Measurements from ENCODE around the gene PSAPL1. TPM values are rescaled to one million over a fixed set of nuclear protein-coding genes. Genes with fewer than 3 reads are reported as not detected.

PSAPL1 gene
- total RNA-seq, 3 donors from 2014 or later = not detected

- ATAC-seq (no peak), DNase-seq (no peak)
- Mint-ChIP-seq H3K4me1 (ENCODE audit: low read depth) (no peaks in the 10 kb centered on the region), H3K4me3 (no peak overlapping the region), H3K36me3 (ENCODE audit: insufficient read depth) (no peaks in the 10 kb centered on the region), H3K27me3 (ENCODE audit: low read depth) (peaks cover 24% of the 10 kb centered on the region), H3K9me3 (peaks cover 21% of the 10 kb centered on the region)
These were observed 22.7 kb downstream of the PSAPL1 start for GRCh38 chr4:7411896-7412553.

- ATAC-seq (no peak), DNase-seq (no peak)
- Mint-ChIP-seq H3K27me3 (ENCODE audit: low read depth) (peaks cover 28% of the 10 kb centered on the region), H3K36me3 (ENCODE audit: insufficient read depth) (no peaks in the 10 kb centered on the region), H3K4me1 (ENCODE audit: low read depth) (no peaks in the 10 kb centered on the region), H3K4me3 (no peak overlapping the region), H3K9me3 (peaks cover 26% of the 10 kb centered on the region)
These were observed 23.2 kb downstream of the PSAPL1 start for GRCh38 chr4:7411491-7411890.

GRCh38 chr4:7410446-7410845 lies 24.3 kb downstream of the PSAPL1 start:
- no peak for ATAC-seq

GRCh38 chr4:7408166-7408565 lies 26.6 kb downstream of the PSAPL1 start:
- peaks cover 20% of the 10 kb centered on the region for H3K27me3 Mint-ChIP-seq (ENCODE audit: low read depth)
- H3K4me1 Mint-ChIP-seq (ENCODE audit: low read depth) = no peaks in the 10 kb centered on the region
- DNase-seq = no peak
- H3K9me3 Mint-ChIP-seq = peaks cover 27% of the 10 kb centered on the region
- ATAC-seq = no peak
- no peaks in the 10 kb centered on the region for H3K36me3 Mint-ChIP-seq (ENCODE audit: insufficient read depth)
- H3K4me3 Mint-ChIP-seq = no peak overlapping the region

More at GRCh38 chr4:7410446-7410845, 24.3 kb downstream of the PSAPL1 start:
- Mint-ChIP-seq H3K4me3 (no peak overlapping the region), H3K36me3 (ENCODE audit: insufficient read depth) (no peaks in the 10 kb centered on the region), H3K27me3 (ENCODE audit: low read depth) (peaks cover 28% of the 10 kb centered on the region), H3K9me3 (peaks cover 27% of the 10 kb centered on the region), H3K4me1 (ENCODE audit: low read depth) (no peaks in the 10 kb centered on the region)
- DNase-seq = no peak

- Mint-ChIP-seq H3K4me3 (no peak overlapping the region), H3K36me3 (ENCODE audit: insufficient read depth) (no peaks in the 10 kb centered on the region), H3K27me3 (ENCODE audit: low read depth) (peaks cover 23% of the 10 kb centered on the region), H3K9me3 (peaks cover 18% of the 10 kb centered on the region), H3K4me1 (ENCODE audit: low read depth) (no peaks in the 10 kb centered on the region)
- ATAC-seq (no peak), DNase-seq (no peak)
These were observed 31.7 kb downstream of the PSAPL1 start for GRCh38 chr4:7403001-7403400.

- H3K9me3 Mint-ChIP-seq = peaks cover 13% of the 10 kb centered on the region
- no peak for DNase-seq
- H3K36me3 Mint-ChIP-seq (ENCODE audit: insufficient read depth) = no peaks in the 10 kb centered on the region
- no peak overlapping the region for H3K4me3 Mint-ChIP-seq
- peaks cover 23% of the 10 kb centered on the region for H3K27me3 Mint-ChIP-seq (ENCODE audit: low read depth)
- no peaks in the 10 kb centered on the region for H3K4me1 Mint-ChIP-seq (ENCODE audit: low read depth)
- no peak for ATAC-seq
These were observed 32.2 kb downstream of the PSAPL1 start for GRCh38 chr4:7402526-7402925.

GRCh38 chr4:7400671-7401298 lies 33.9 kb downstream of the PSAPL1 start:
- Mint-ChIP-seq H3K4me1 (ENCODE audit: low read depth) (no peaks in the 10 kb centered on the region), H3K9me3 (peaks cover 4% of the 10 kb centered on the region), H3K4me3 (no peak overlapping the region), H3K36me3 (ENCODE audit: insufficient read depth) (no peaks in the 10 kb centered on the region), H3K27me3 (ENCODE audit: low read depth) (peaks cover 22% of the 10 kb centered on the region)
- no peak for DNase-seq
- no peak for ATAC-seq

- no peak for ATAC-seq
These were observed 35.1 kb downstream of the PSAPL1 start for GRCh38 chr4:7399440-7400234.

GRCh38 chr4:7398788-7399439 lies 35.8 kb downstream of the PSAPL1 start:
- no peak for ATAC-seq

More at GRCh38 chr4:7399440-7400234, 35.1 kb downstream of the PSAPL1 start:
- DNase-seq = no peak
- H3K4me3 Mint-ChIP-seq = no peak overlapping the region
- peaks cover 4% of the 10 kb centered on the region for H3K9me3 Mint-ChIP-seq
- H3K4me1 Mint-ChIP-seq (ENCODE audit: low read depth) = no peaks in the 10 kb centered on the region
- no peaks in the 10 kb centered on the region for H3K36me3 Mint-ChIP-seq (ENCODE audit: insufficient read depth)
- peaks cover 22% of the 10 kb centered on the region for H3K27me3 Mint-ChIP-seq (ENCODE audit: low read depth)

GRCh38 chr4:7398104-7398423 lies 36.7 kb downstream of the PSAPL1 start:
- Mint-ChIP-seq H3K4me1 (ENCODE audit: low read depth) (no peaks in the 10 kb centered on the region), H3K36me3 (ENCODE audit: insufficient read depth) (no peaks in the 10 kb centered on the region), H3K4me3 (no peak overlapping the region), H3K9me3 (peaks cover 4% of the 10 kb centered on the region), H3K27me3 (ENCODE audit: low read depth) (peaks cover 29% of the 10 kb centered on the region)
- ATAC-seq (no peak), DNase-seq (no peak)

More at GRCh38 chr4:7398788-7399439, 35.8 kb downstream of the PSAPL1 start:
- H3K4me1 Mint-ChIP-seq (ENCODE audit: low read depth) = no peaks in the 10 kb centered on the region
- DNase-seq = no peak
- peaks cover 4% of the 10 kb centered on the region for H3K9me3 Mint-ChIP-seq
- no peak overlapping the region for H3K4me3 Mint-ChIP-seq
- peaks cover 22% of the 10 kb centered on the region for H3K27me3 Mint-ChIP-seq (ENCODE audit: low read depth)
- H3K36me3 Mint-ChIP-seq (ENCODE audit: insufficient read depth) = no peaks in the 10 kb centered on the region

- DNase-seq (no peak), ATAC-seq (no peak)
- Mint-ChIP-seq H3K4me3 (no peak overlapping the region), H3K9me3 (peaks cover 4% of the 10 kb centered on the region), H3K4me1 (ENCODE audit: low read depth) (no peaks in the 10 kb centered on the region), H3K27me3 (ENCODE audit: low read depth) (peaks cover 35% of the 10 kb centered on the region), H3K36me3 (ENCODE audit: insufficient read depth) (no peaks in the 10 kb centered on the region)
These were observed 37.3 kb downstream of the PSAPL1 start for GRCh38 chr4:7397206-7398103.

GRCh38 chr4:7396186-7396910 lies 38.4 kb downstream of the PSAPL1 start:
- no peaks in the 10 kb centered on the region for H3K4me1 Mint-ChIP-seq (ENCODE audit: low read depth)

GRCh38 chr4:7395645-7396044 lies 39.1 kb downstream of the PSAPL1 start:
- ATAC-seq (no peak), DNase-seq (no peak)
- Mint-ChIP-seq H3K9me3 (peaks cover under 1% of the 10 kb centered on the region), H3K36me3 (ENCODE audit: insufficient read depth) (no peaks in the 10 kb centered on the region), H3K27me3 (ENCODE audit: low read depth) (peaks cover 32% of the 10 kb centered on the region), H3K4me3 (no peak overlapping the region), H3K4me1 (ENCODE audit: low read depth) (no peaks in the 10 kb centered on the region)

More at GRCh38 chr4:7396186-7396910, 38.4 kb downstream of the PSAPL1 start:
- no peak for ATAC-seq
- no peaks in the 10 kb centered on the region for H3K36me3 Mint-ChIP-seq (ENCODE audit: insufficient read depth)
- peaks cover 4% of the 10 kb centered on the region for H3K9me3 Mint-ChIP-seq
- no peak overlapping the region for H3K4me3 Mint-ChIP-seq
- DNase-seq = no peak
- peaks cover 37% of the 10 kb centered on the region for H3K27me3 Mint-ChIP-seq (ENCODE audit: low read depth)
